ENCODE measurements around the gene GABRB1.

GRCh38 chr4:47432749-47433148, 401.4 kb downstream of the GABRB1 start:
- TF ChIP-seq POLR2A (IDR thresholded peaks at IDR 0.05; ENCODE audit: low read length) = no peak
- no peak for TF ChIP-seq CTCF (IDR thresholded peaks at IDR 0.05)
- no peak for TF ChIP-seq PHF8 (IDR thresholded peaks at IDR 0.05; ENCODE audit: borderline replicate concordance, low read depth)
- TF ChIP-seq SMC3 (IDR thresholded peaks at IDR 0.05) = no peak
- TF ChIP-seq MAX (IDR thresholded peaks at IDR 0.05) = no peak
- TF ChIP-seq CBX2 (IDR thresholded peaks at IDR 0.05; ENCODE audit: borderline replicate concordance, low read depth) = no peak
- TF ChIP-seq SREBF2 (IDR thresholded peaks at IDR 0.05) = no peak
- no peak for TF ChIP-seq RCOR1 (IDR thresholded peaks at IDR 0.05; ENCODE audit: low read depth, low read length)
- TF ChIP-seq TP53 (CRISPR knock-in tag; IDR thresholded peaks at IDR 0.05) = no peak
- no peak for TF ChIP-seq NPAS2 (CRISPR knock-in tag; IDR thresholded peaks at IDR 0.05; ENCODE audit: borderline replicate concordance)
- no peak for TF ChIP-seq CEBPB (IDR thresholded peaks at IDR 0.05)
- TF ChIP-seq CHD2 (IDR thresholded peaks at IDR 0.05; ENCODE audit: low read length, partially characterized antibody) = no peak
- no peak for TF ChIP-seq EP300 (IDR thresholded peaks at IDR 0.05)
